Measurements from ENCODE around the gene PGD. TPM values are rescaled to one million over a fixed set of nuclear protein-coding genes. Genes with fewer than 3 reads are reported as not detected.

The PGD gene
- total and polyA plus RNA-seq, 2 of the 13 experiments (the other 11 are each of a cell fraction or from before 2014, with no cell fraction given): 64.8 to 210 TPM

DNA sequence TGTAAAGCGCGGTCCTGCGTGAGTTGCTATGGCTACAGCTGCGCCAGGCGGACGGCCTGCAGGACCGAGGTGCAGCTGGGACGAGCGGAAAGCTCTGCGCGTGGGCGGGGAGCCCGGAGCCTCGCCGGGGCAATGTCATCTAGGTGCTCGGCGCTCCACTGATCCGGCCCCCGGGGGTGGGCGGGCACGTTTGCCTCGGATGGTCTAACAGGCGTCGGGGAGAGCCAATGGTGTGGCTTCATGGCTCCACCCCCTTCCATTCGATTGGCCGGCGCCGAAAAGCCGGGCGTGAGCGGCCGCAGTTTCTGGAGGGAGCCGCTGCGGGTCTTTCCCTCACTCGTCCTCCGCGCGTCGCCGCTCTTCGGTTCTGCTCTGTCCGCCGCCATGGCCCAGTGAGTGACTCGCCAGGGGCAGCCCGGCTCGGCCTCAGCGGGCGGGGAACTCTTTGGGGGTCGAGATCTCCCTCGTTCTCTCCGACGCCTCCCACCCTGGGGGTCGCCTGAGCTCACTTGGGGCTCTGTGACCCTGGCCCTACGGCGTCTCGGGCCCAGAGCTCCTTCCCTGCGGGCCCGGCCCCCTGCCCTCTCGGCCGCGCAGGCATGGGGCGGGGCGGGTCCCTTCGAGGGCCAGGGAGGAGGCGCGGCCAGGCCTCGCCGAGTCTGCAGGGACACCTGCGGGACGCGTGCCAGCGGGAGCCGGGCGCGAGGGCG lies at the start of gene PGD (continued):
- TF ChIP-seq, protein P1, sequence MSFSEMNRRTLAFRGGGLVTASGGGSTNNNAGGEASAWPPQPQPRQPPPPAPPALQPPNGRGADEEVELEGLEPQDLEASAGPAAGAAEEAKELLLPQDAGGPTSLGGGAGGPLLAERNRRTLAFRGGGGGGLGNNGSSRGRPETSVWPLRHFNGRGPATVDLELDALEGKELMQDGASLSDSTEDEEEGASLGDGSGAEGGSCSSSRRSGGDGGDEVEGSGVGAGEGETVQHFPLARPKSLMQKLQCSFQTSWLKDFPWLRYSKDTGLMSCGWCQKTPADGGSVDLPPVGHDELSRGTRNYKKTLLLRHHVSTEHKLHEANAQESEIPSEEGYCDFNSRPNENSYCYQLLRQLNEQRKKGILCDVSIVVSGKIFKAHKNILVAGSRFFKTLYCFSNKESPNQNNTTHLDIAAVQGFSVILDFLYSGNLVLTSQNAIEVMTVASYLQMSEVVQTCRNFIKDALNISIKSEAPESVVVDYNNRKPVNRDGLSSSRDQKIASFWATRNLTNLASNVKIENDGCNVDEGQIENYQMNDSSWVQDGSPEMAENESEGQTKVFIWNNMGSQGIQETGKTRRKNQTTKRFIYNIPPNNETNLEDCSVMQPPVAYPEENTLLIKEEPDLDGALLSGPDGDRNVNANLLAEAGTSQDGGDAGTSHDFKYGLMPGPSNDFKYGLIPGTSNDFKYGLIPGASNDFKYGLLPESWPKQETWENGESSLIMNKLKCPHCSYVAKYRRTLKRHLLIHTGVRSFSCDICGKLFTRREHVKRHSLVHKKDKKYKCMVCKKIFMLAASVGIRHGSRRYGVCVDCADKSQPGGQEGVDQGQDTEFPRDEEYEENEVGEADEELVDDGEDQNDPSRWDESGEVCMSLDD (CRISPR knock-in tag; IDR thresholded peaks at IDR 0.05; ENCODE audit: borderline replicate concordance): peak; percentile 80; the same call in 1 of the 2 replicates
- TF ChIP-seq ZSCAN30 (CRISPR knock-in tag; IDR thresholded peaks at IDR 0.05): no peak; the same call in 1 of the 2 replicates
- TF ChIP-seq, protein P2, sequence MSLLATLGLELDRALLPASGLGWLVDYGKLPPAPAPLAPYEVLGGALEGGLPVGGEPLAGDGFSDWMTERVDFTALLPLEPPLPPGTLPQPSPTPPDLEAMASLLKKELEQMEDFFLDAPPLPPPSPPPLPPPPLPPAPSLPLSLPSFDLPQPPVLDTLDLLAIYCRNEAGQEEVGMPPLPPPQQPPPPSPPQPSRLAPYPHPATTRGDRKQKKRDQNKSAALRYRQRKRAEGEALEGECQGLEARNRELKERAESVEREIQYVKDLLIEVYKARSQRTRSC (CRISPR knock-in tag; IDR thresholded peaks at IDR 0.05; ENCODE audit: low read depth): peak; percentile 67; the same call in 1 of the 2 replicates
- TF ChIP-seq, protein P3, sequence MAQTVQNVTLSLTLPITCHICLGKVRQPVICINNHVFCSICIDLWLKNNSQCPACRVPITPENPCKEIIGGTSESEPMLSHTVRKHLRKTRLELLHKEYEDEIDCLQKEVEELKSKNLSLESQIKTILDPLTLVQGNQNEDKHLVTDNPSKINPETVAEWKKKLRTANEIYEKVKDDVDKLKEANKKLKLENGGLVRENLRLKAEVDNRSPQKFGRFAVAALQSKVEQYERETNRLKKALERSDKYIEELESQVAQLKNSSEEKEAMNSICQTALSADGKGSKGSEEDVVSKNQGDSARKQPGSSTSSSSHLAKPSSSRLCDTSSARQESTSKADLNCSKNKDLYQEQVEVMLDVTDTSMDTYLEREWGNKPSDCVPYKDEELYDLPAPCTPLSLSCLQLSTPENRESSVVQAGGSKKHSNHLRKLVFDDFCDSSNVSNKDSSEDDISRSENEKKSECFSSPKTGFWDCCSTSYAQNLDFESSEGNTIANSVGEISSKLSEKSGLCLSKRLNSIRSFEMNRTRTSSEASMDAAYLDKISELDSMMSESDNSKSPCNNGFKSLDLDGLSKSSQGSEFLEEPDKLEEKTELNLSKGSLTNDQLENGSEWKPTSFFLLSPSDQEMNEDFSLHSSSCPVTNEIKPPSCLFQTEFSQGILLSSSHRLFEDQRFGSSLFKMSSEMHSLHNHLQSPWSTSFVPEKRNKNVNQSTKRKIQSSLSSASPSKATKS (CRISPR knock-in tag; IDR thresholded peaks at IDR 0.05): peak; percentile 51; the same call in 1 of the 2 replicates
- no peak for TF ChIP-seq ZNF781 (CRISPR knock-in tag; IDR thresholded peaks at IDR 0.05; ENCODE audit: borderline replicate concordance, not compliant biosample characterization)
- TF ChIP-seq ZNF383 (CRISPR knock-in tag; IDR thresholded peaks at IDR 0.05; ENCODE audit: borderline replicate concordance): peak; percentile 80; the same call in 1 of the 2 replicates
- TF ChIP-seq NAIF1 (CRISPR knock-in tag; IDR thresholded peaks at IDR 0.05; ENCODE audit: borderline replicate concordance): peak; percentile 96
- TF ChIP-seq ZNF124 (CRISPR knock-in tag; IDR thresholded peaks at IDR 0.05): no peak; the same call in none of the 2 replicates
- TF ChIP-seq NKX3-1 (CRISPR knock-in tag; IDR thresholded peaks at IDR 0.05): peak; percentile 84
- TF ChIP-seq, protein P4, sequence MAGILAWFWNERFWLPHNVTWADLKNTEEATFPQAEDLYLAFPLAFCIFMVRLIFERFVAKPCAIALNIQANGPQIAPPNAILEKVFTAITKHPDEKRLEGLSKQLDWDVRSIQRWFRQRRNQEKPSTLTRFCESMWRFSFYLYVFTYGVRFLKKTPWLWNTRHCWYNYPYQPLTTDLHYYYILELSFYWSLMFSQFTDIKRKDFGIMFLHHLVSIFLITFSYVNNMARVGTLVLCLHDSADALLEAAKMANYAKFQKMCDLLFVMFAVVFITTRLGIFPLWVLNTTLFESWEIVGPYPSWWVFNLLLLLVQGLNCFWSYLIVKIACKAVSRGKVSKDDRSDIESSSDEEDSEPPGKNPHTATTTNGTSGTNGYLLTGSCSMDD (CRISPR knock-in tag; IDR thresholded peaks at IDR 0.05): peak; percentile 28; the same call in 1 of the 2 replicates
- peak; percentile 81; the same call in 1 of the 2 replicates for TF ChIP-seq SP1 (IDR thresholded peaks at IDR 0.05)
- TF ChIP-seq SP1 (CRISPR knock-in tag; IDR thresholded peaks at IDR 0.05): peak; percentile 99
- no peak for TF ChIP-seq SOX6 (IDR thresholded peaks at IDR 0.05)
- TF ChIP-seq SOX6 (CRISPR knock-in tag; IDR thresholded peaks at IDR 0.05): peak; percentile 57
- TF ChIP-seq, protein P5, sequence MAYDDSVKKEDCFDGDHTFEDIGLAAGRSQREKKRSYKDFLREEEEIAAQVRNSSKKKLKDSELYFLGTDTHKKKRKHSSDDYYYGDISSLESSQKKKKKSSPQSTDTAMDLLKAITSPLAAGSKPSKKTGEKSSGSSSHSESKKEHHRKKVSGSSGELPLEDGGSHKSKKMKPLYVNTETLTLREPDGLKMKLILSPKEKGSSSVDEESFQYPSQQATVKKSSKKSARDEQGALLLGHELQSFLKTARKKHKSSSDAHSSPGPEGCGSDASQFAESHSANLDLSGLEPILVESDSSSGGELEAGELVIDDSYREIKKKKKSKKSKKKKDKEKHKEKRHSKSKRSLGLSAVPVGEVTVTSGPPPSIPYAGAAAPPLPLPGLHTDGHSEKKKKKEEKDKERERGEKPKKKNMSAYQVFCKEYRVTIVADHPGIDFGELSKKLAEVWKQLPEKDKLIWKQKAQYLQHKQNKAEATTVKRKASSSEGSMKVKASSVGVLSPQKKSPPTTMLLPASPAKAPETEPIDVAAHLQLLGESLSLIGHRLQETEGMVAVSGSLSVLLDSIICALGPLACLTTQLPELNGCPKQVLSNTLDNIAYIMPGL (CRISPR knock-in tag; IDR thresholded peaks at IDR 0.05; ENCODE audit: borderline replicate concordance in 1 of 2, low read depth in 1 of 2): peak; percentile 39 to 58
- peak; percentile 71 for TF ChIP-seq SALL1 (CRISPR knock-in tag; IDR thresholded peaks at IDR 0.05)
- peak; percentile 72 for TF ChIP-seq KAT7 (CRISPR knock-in tag; IDR thresholded peaks at IDR 0.05; ENCODE audit: borderline replicate concordance)
- TF ChIP-seq ZSCAN29 (CRISPR knock-in tag; conservative IDR thresholded peaks at IDR 0.05): peak; percentile 87; the same call in 1 of the 2 replicates
- no peak for TF ChIP-seq ZNF260 (CRISPR knock-in tag; IDR thresholded peaks at IDR 0.05; ENCODE audit: borderline replicate concordance, low read depth)
- TF ChIP-seq ZSCAN12 (CRISPR knock-in tag; IDR thresholded peaks at IDR 0.05): peak; percentile 37; the same call in 1 of the 2 replicates
- peak; percentile 38; the same call in 1 of the 2 replicates for TF ChIP-seq SALL2 (CRISPR knock-in tag; IDR thresholded peaks at IDR 0.05)
